Naive thymus-derived CD8-positive, alpha-beta T cell (primary cell): ENCODE data around the gene TBC1D22A. TPM values are rescaled to one million over a fixed set of nuclear protein-coding genes. Genes with fewer than 3 reads are reported as not detected.

ENCODE experiments used
- ATAC-seq, 2 donors: fragments of 150-1000 bp; cut with Tn5 transposase in 1 of 2; sonication (Bioruptor Pico), chemical (Tn5 transposase) in 1 of 2; 1 replicate in 1 of 2; 2 replicates in 1 of 2; pipeline ENCODE4 v1.10.0; 2021; ENCODE audit warnings: mild to moderate bottlenecking in 2 of 2, moderate library complexity in 2 of 2
- POLR2A ChIA-PET: fragments of 350-600 bp; sonication (Branson Sonifier 250); formaldehyde crosslinking; loops from one replicate; lab custom pipeline; 2021; ENCODE audit warnings: antibody characterized with exemption; lab: Charles Lee
- DNase-seq, 10 donors: peaks; one replicate each; pipeline versions ENCODE4 v3.0.0 to v3.0.0-alpha.2; 2020 to 2022
- H3K27ac Mint-ChIP-seq, 10 donors: one replicate each; pipeline ENCODE4 v1.8.0; 2020 to 2022; ENCODE audit warnings: mild to moderate bottlenecking in 10 of 10, mixed read lengths in 10 of 10, moderate library complexity in 4 of 10, inconsistent platforms in 1 of 10
- H3K27me3 Mint-ChIP-seq, 5 donors: one replicate each; pipeline ENCODE4 v1.8.0; 2021 to 2022; ENCODE audit warnings: mixed read lengths in 5 of 5
- H3K36me3 Mint-ChIP-seq, 3 donors: one replicate each; pipeline ENCODE4 v1.8.0; 2020 to 2022; ENCODE audit warnings: mixed read lengths in 3 of 3, mild to moderate bottlenecking in 2 of 3, inconsistent platforms in 1 of 3
- H3K4me1 Mint-ChIP-seq, 4 donors: one replicate each; pipeline ENCODE4 v1.8.0; 2021 to 2022; ENCODE audit warnings: mixed read lengths in 4 of 4
- H3K4me3 Mint-ChIP-seq, 10 donors: one replicate each; pipeline ENCODE4 v1.8.0; 2020 to 2022; ENCODE audit warnings: mild to moderate bottlenecking in 10 of 10, mixed read lengths in 10 of 10, moderate library complexity in 6 of 10, inconsistent platforms in 1 of 10
- H3K9me3 Mint-ChIP-seq, 9 donors: one replicate each; pipeline ENCODE4 v1.8.0; 2020 to 2022; ENCODE audit warnings: mixed read lengths in 9 of 9, mild to moderate bottlenecking in 3 of 9, inconsistent platforms in 1 of 9, moderate library complexity in 1 of 9
- polyA plus RNA-seq, 3 donors: library from polyadenylated mRNA; unstranded; fragments of 300-500 nt; fragmentation: Illumina TruSeq; gene quantifications; one replicate each; pipeline ENCODE4 v1.2.3, GENCODE V29; 2021
- total RNA-seq, 8 experiments: library from RNA in 2 of 8; stranded (reverse) in 2 of 8; gene quantifications; one replicate each; pipeline ENCODE4 v1.2.3 and lab custom pipeline; 2021 to 2026

Gene TBC1D22A
- total and polyA plus RNA-seq, 5 experiments from 2014 or later = 23.0 to 57.2 (median 24.6) TPM

DNA sequence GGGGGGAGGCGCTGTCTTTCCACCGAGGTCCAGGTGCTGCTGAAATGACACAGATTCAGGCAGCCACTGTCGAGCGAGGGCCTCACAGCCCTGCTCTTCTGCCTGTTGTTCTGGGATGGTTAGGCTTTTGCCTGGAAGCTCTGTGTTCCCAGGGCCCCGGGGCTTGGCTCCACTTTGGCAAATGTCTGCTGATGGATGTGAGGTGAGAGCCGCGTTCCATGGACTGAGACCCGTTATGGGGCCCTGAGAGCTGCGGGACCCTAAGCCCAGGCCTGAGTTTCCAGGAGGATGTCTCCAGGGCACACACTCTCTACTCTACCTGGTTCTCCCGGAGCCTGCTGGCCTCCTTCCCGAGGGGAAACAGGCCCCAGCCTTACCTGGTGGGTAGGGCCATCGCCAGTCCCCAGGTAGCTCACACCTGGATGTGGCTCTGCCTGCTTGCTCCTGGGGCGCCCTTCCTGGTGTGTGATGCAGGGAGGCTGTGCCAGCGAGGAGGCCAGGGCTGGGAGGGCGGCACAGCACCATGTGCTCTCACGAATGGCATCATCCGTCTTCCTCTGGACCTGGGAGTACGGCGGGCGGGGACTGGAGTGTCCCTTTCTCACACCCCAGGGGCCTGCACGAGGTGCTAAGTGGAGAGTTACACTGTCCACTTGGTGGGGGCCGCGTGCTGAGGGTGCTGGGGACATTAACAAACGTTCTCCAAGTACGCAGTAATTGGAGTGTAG, 435.5 kb downstream of the TBC1D22A start:
- ATAC-seq = no peak
- Mint-ChIP-seq H3K36me3 (no peaks in the 10 kb centered on the region), H3K27me3 (peaks cover 0 to 3% (median 0%) of the 10 kb centered on the region in 5 donors), H3K4me3 (no peak overlapping the region), H3K27ac (no peak overlapping the region), H3K9me3 (no peaks in the 10 kb centered on the region), H3K4me1 (no peaks in the 10 kb centered on the region)
- POLR2A ChIA-PET = no interaction called here
- DNase-seq = peak in 1 of 10 donors; percentile 12

DNA sequence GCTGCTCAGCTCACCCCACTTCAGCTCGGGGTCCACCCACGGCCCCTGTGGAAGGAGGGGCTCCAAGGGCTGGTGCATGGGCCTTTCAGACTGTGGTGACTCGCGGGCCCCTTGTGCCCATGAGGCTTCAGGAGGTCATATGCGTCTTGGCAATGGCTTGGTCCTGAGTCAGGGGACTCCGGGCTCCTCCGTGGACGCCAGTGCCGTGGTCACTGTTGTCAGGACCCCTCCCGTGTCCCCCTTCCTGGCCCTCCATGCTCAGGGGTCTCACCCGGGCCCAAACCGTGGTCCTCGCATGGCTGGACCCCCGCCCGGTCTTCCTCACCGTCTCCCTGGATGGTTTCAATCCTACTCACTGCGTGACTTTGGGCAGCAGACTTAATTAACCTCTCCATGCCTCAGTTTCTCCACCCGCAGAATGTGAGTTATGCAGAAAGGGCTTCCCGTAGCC, 436.4 kb downstream of the TBC1D22A start:
- Mint-ChIP-seq H3K4me1 (no peaks in the 10 kb centered on the region), H3K4me3 (no peak overlapping the region), H3K27me3 (peaks cover 0 to 3% (median 0%) of the 10 kb centered on the region in 5 donors), H3K27ac (no peak overlapping the region), H3K9me3 (no peaks in the 10 kb centered on the region), H3K36me3 (no peaks in the 10 kb centered on the region)
- DNase-seq (no peak), ATAC-seq (no peak)
- POLR2A ChIA-PET = interaction anchor here (0.6 kb wide), 1 partner anchor 607 kb away, joined by 3 read pairs; no protein-coding TSS in a partner anchor

DNA sequence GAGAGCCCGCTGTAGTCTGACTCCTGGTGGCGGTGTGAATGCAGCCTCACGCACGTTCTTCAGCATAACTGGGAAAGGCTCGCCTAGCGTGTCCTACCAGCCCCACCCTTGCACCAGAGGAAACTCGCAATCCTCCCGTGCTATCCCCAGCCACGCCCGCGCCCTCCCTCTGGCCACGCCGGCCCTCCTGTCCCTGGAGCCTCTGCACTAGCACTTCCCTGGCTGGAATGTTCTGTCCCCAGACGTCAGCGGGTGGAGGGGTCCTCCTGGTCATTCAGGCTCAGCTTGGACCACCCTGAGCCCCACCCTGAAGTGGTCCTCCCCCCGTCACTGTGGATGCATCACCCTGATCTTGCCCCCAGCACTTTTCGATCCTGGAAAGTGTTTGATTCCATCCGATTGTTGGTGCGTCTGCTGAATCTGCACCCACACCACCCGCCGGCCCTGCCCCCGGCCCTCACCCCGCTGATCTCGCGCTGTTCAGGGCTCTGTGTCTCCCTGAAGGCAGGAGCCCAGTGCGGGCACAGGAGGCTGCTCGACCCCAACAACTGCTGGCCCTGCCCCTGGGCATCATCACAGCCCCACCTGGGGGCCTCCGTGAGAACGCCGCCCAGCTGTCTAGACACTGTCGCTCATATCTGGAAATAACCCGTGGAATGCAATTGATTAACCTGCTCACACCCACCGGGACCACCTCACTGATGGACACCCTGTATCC, 437.0 kb downstream of the TBC1D22A start:
- H3K36me3 Mint-ChIP-seq = no peaks in the 10 kb centered on the region
- H3K27me3 Mint-ChIP-seq = peaks cover 0 to 8% (median 0%) of the 10 kb centered on the region in 5 donors
- H3K9me3 Mint-ChIP-seq = no peaks in the 10 kb centered on the region
- no peak overlapping the region for H3K27ac Mint-ChIP-seq
- H3K4me3 Mint-ChIP-seq = no peak overlapping the region
- ATAC-seq (no peak), DNase-seq (peak in 1 of 10 donors; percentile 13)
- H3K4me1 Mint-ChIP-seq = no peaks in the 10 kb centered on the region
- POLR2A ChIA-PET = interaction anchor here (0.6 kb wide), 1 partner anchor 607 kb away, joined by 3 read pairs; no protein-coding TSS in a partner anchor

- peaks cover 0 to 13% (median 0%) of the 10 kb centered on the region in 5 donors for H3K27me3 Mint-ChIP-seq
- no peak overlapping the region for H3K27ac Mint-ChIP-seq
- POLR2A ChIA-PET = no interaction called here
- H3K9me3 Mint-ChIP-seq = no peaks in the 10 kb centered on the region
- no peak for DNase-seq
- H3K36me3 Mint-ChIP-seq = no peaks in the 10 kb centered on the region
- H3K4me3 Mint-ChIP-seq = no peak overlapping the region
- ATAC-seq = no peak
- no peaks in the 10 kb centered on the region for H3K4me1 Mint-ChIP-seq
Measured at GRCh38 chr22:47199979-47200272, 437.5 kb downstream of the TBC1D22A start.

- Mint-ChIP-seq H3K4me3 (no peak overlapping the region), H3K9me3 (no peaks in the 10 kb centered on the region), H3K27me3 (peaks cover 0 to 16% (median 0%) of the 10 kb centered on the region in 5 donors), H3K27ac (peak overlapping the region in 1 of 10 donors; percentile 88), H3K4me1 (no peaks in the 10 kb centered on the region), H3K36me3 (no peaks in the 10 kb centered on the region)
- DNase-seq (peak in 1 of 10 donors; percentile 10), ATAC-seq (no peak)
- POLR2A ChIA-PET = no interaction called here
Measured at GRCh38 chr22:47200273-47201051, 438.0 kb downstream of the TBC1D22A start.

DNA sequence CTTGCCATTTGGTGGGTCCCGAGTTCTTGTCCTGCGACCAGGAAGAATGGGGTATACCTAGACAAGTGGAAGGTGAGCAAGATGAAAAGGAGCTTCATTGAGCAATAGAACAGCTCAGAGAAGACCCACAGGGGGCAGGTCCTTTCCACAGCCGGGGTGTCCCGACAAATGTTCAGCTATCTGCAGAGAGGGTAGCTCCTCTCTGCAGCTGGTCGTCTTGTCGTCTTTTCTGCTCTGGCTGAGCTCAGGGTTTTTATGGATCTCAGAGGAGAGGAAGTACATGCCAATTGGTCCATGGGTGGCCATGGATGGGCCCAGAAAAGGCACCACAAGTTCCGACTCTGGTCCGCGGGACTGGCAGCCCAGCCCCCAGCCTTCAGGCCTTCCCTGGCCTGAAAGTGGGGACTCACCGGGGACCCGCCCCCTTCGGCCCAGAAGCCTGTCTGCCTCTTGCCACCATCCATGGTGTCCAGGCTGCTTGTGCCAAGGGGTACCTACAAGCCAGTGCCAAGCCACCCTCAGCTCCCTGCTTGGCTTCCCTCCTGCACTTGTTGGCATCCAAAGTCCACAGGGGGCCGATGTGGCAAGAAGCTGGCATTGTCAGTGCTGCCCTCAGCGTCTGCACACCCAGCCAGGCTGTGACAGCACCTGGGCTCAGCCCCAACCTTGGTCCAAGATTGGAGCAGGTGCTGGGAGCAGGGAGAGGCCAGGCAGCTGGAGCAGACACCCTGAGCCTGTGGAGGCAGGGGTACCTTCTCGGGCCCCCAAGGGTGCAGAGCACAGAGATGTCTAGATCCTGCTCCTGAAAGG, 438.9 kb downstream of the TBC1D22A start:
- peaks cover 0 to 16% (median 0%) of the 10 kb centered on the region in 5 donors for H3K27me3 Mint-ChIP-seq
- H3K27ac Mint-ChIP-seq = no peak overlapping the region
- no peak overlapping the region for H3K4me3 Mint-ChIP-seq
- DNase-seq = peak in 1 of 10 donors; percentile 15
- no peaks in the 10 kb centered on the region for H3K9me3 Mint-ChIP-seq
- no peaks in the 10 kb centered on the region for H3K36me3 Mint-ChIP-seq
- H3K4me1 Mint-ChIP-seq = no peaks in the 10 kb centered on the region
- ATAC-seq = no peak
- POLR2A ChIA-PET = no interaction called here

- Mint-ChIP-seq H3K27ac (peak overlapping the region in 1 of 10 donors; percentile 62), H3K36me3 (no peaks in the 10 kb centered on the region), H3K27me3 (peaks cover 0 to 16% (median 0%) of the 10 kb centered on the region in 5 donors), H3K4me1 (no peaks in the 10 kb centered on the region), H3K4me3 (no peak overlapping the region), H3K9me3 (no peaks in the 10 kb centered on the region)
- peak in 1 of 10 donors; percentile 12 for DNase-seq
- POLR2A ChIA-PET = no interaction called here
- ATAC-seq = no peak
Measured at GRCh38 chr22:47201996-47202818, 439.8 kb downstream of the TBC1D22A start.

- no peaks in the 10 kb centered on the region for H3K9me3 Mint-ChIP-seq
- POLR2A ChIA-PET = no interaction called here
- H3K27me3 Mint-ChIP-seq = peaks cover 0 to 16% (median 0%) of the 10 kb centered on the region in 5 donors
Measured at GRCh38 chr22:47202819-47203553, 440.5 kb downstream of the TBC1D22A start.

DNA sequence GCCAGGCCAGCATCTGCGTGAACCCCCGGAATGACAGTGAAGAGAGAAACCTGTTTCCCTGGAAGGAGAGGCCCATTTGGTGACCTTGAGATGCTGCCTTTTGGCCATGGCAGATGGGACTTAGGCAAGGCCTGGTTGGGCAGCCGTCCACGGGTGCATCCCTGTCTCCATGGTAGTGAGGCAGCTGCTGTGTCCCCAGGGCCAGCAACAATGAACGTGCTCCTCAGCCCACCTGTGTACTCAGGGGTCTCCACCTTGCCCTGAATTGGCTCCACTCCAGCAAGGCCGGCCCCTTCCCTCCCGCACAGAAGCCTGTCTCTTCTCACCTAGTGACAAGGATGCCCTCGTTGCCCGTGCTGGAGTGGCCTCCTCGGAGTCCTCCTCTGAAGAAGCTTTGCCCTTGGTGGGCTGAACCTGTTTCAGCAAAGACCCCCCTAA, 441.1 kb downstream of the TBC1D22A start:
- no peak for DNase-seq
- H3K36me3 Mint-ChIP-seq = no peaks in the 10 kb centered on the region
- H3K27ac Mint-ChIP-seq = no peak overlapping the region
- H3K9me3 Mint-ChIP-seq = no peaks in the 10 kb centered on the region
- ATAC-seq = no peak
- H3K4me1 Mint-ChIP-seq = no peaks in the 10 kb centered on the region
- no peak overlapping the region for H3K4me3 Mint-ChIP-seq
- peaks cover 0 to 16% (median 0%) of the 10 kb centered on the region in 5 donors for H3K27me3 Mint-ChIP-seq
- POLR2A ChIA-PET = no interaction called here

More at GRCh38 chr22:47202819-47203553, 440.5 kb downstream of the TBC1D22A start:
- Mint-ChIP-seq H3K4me1 (no peaks in the 10 kb centered on the region), H3K36me3 (no peaks in the 10 kb centered on the region), H3K4me3 (no peak overlapping the region), H3K27ac (peak overlapping the region in 1 of 10 donors; percentile 62)
- ATAC-seq (no peak), DNase-seq (peak in 1 of 10 donors; percentile 10)

DNA sequence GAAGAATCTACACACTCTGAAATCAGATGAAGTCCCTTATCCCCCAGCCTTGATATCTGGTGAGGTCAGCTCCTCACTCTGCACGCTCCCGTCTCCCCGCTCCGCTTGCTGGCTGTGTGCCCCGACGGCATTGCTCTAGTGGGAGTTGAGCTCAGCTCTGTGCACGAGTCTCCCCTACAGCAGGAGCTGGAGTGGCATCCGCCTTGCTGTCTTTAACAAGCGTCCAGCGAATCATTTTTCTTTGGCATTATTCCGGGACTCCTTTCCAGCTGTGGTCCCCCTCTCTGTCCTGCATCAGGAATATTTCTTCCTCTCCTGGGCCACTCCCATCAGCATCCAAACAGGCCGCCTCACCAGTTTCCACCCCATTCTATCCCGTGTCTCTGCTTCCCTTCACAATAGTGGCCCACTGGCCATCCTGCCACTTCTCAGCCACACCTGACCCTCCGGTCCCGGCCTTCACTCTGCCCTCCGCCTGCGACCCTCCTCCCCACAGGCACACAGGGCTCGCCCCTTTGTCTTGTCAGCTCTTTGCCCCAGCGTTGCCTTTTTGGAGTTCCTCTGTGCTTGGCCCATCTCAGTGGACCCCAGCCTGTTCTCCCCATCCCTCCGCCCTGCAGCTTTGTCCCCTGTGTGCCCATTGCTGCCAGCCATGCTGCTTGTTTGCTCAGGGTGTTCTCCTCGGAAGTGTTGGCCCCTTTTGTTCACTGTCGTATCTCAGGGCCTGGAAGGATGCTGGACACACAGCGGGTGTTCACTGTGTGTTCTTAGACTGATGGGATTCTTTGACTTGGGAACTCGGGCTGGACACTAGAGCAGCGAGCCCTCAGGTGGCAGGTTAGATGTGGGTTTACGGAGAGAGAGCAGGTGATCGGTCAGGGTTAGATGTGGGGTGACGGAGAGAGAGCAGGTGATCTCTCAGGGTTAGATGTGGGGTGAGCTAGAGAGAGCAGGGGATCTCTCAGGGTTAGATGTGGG, 441.8 kb downstream of the TBC1D22A start:
- Mint-ChIP-seq H3K4me1 (no peaks in the 10 kb centered on the region), H3K36me3 (no peaks in the 10 kb centered on the region), H3K9me3 (no peaks in the 10 kb centered on the region), H3K27ac (no peak overlapping the region), H3K27me3 (peaks cover 0 to 16% (median 0%) of the 10 kb centered on the region in 5 donors), H3K4me3 (no peak overlapping the region)
- ATAC-seq (no peak), DNase-seq (peak in 1 of 10 donors; percentile 9)
- POLR2A ChIA-PET = no interaction called here
